GM12864 (cell line): Measurements from ENCODE around the gene GALC.

ENCODE experiments used
- DNase-seq: peaks from one replicate; pipeline ENCODE4 v3.0.0-alpha.2; 2011; ENCODE audit warnings: low read depth
- H3K4me3 ChIP-seq: 2 replicates; pipeline ENCODE4 v1.5.1; 2011; ENCODE audit warnings: mild to moderate bottlenecking, low read depth, low read length, control low read depth
- CTCF ChIP-seq: IDR thresholded peaks from 2 replicates; pipeline ENCODE4 v1.5.1; 2011; ENCODE audit warnings: low read depth, mild to moderate bottlenecking, moderate library complexity, low read length, control low read depth, inconsistent platforms; ENCODE audit errors: missing control alignments

The GALC gene

GRCh38 chr14:87989956-87990299, 3.1 kb downstream of the GALC start:
- TF ChIP-seq CTCF: no peak
- H3K4me3 ChIP-seq: no peak overlapping the region
- no peak for DNase-seq

DNA sequence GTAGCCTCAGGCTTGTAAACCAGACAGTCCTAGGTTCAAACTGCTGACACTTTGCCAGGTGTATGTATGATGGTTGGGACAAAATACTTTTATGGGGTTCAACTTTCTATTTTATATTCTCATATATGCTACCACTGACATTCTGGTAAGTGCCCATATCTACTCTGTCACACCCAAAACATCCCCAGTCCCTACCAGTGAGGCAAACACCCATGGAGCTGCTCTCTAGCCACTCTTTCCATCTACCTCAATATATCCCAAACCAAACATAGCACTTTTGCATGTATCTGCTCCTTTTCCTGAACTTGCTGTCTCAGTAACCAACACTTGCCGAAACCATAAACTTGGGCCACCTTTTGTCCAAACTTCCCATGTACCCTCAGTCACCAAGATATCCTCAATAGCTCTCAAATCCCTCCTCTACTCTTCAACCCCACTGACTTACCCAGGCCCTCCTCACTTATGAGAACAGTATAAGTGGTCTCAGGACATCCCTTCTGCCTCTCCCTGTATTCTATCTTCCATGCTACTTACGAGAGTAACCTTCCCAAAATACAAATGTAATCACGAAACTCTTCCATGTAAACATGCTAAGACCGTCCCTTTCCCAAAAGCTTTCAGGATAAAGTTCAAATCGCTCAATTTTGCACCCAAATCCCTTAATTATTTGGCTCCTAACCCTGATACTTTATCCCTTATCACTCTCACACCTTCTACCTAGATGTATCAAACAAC, 3.6 kb downstream of the GALC start:
- no peak overlapping the region for H3K4me3 ChIP-seq
- TF ChIP-seq CTCF: no peak
- no peak for DNase-seq

DNA sequence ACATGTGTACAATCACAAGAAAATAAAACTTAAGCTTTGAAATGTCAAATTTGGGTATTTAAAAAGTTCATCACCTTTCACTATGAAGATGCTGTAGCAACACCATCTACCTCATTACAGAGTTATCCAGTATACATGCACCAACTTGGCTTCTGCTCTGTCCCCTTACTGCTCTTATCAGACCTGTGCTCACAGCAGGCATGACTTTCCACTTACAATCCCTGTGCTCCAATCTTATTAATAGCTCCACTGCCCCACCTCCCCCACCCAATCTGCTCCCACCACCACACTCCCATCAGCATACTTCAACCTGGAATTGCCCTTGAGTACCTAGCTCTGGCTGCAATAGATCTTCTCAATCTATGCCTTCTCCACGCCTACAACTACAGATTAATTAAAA, 13.3 kb downstream of the GALC start:
- no peak for TF ChIP-seq CTCF
- DNase-seq: no peak

DNA sequence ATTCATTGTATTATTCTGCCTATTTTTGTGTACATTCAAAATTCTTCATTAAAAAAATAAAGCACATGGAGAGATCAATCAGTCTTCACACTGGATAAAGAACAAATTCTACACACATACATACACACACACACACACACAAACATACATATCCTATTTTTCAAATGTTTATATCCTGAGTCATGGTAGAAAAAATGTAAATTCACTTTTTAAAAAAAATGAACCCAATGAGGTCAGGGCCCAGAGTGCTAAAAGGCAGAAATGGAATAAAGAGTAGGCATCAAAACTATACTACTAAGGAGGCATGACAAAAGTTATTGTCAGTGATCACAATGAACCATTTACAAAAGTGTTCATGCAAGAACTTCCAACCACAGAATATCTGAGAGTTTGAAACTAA, 17.3 kb downstream of the GALC start:
- DNase-seq: no peak
- H3K4me3 ChIP-seq: no peak overlapping the region
- TF ChIP-seq CTCF: no peak

More for the DNA sequence above, 13.3 kb downstream of the GALC start:
- H3K4me3 ChIP-seq: no peak overlapping the region

DNA sequence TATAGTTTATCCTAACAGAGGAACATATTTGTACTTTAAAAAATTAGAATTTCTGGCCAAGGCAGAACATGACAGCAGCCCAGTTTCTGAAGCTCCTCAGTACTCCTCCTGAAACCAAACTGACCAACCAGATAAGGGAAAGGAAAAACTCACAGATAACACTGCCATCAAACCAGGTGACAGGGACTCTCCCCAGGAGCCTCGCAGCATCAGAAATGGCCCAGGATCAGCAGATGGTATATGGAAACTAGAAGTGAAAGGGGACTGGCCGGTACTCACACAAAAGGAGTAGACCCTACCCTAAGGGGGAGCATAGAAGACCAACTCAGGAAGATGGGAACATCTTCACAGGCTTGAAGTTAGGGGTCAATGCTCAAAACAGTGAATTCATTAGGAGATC, 22.0 kb downstream of the GALC start:
- H3K4me3 ChIP-seq: no peak overlapping the region
- no peak for TF ChIP-seq CTCF
- no peak for DNase-seq

DNA sequence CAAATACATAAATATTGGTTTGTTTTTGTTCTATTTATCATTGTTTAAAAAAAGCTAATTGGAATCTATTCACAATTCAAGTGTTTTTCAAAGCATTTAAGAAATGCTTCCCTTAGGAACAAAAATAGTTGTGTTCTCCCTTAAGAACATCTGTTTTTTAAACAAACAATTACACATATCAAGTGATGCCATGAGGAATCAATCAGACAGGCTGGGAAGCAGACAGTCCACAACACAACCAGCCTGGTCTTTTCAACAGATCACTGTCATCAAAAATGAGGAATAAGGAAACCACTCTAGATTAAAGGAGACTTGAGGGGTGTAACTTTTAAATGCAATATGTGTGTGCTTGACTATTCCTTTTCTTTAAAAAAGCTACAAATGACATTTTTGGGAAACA, 25.5 kb downstream of the GALC start:
- no peak for DNase-seq
- no peak overlapping the region for H3K4me3 ChIP-seq
- TF ChIP-seq CTCF: no peak

GRCh38 chr14:87966816-87967215, 26.2 kb downstream of the GALC start:
- DNase-seq: no peak
- H3K4me3 ChIP-seq: no peak overlapping the region
- TF ChIP-seq CTCF: no peak
